ENCODE data around the gene CASK.

The CASK gene

GRCh38 chrX:41589634-41590270 is 333.6 kb downstream of the CASK start:
- H3K9me3 ChIP-seq (replicated peaks; ENCODE audit: low read length), result no peaks in the 10 kb centered on the region
- H3K27me3 ChIP-seq (ENCODE audit: control insufficient read depth, insufficient read depth, low read length), result peaks cover 3% of the 10 kb centered on the region
- peak overlapping the region; percentile 21 for H3K4me3 ChIP-seq (ENCODE audit: low read length)
- H3K9ac ChIP-seq (ENCODE audit: low read depth, low read length), result peak overlapping the region; percentile 55
- peaks cover 4% of the 10 kb centered on the region for H3K4me1 ChIP-seq (ENCODE audit: control insufficient read depth, insufficient read depth, low read length)
- H3K36me3 ChIP-seq (ENCODE audit: insufficient read depth, low read length), result no peaks in the 10 kb centered on the region
- peak overlapping the region; percentile 55 for H3K4me2 ChIP-seq (ENCODE audit: low read length)

- no peak overlapping the region for H3K4me3 ChIP-seq (ENCODE audit: low read length)
- H3K4me2 ChIP-seq (ENCODE audit: low read length), result no peak overlapping the region
- H3K9ac ChIP-seq (ENCODE audit: low read depth, low read length), result no peak overlapping the region
- H3K36me3 ChIP-seq (ENCODE audit: insufficient read depth, low read length), result no peaks in the 10 kb centered on the region
- H3K9me3 ChIP-seq (replicated peaks; ENCODE audit: low read length), result no peaks in the 10 kb centered on the region
- H3K4me1 ChIP-seq (ENCODE audit: control insufficient read depth, insufficient read depth, low read length), result peaks cover 4% of the 10 kb centered on the region
- no peaks in the 10 kb centered on the region for H3K27me3 ChIP-seq (ENCODE audit: control insufficient read depth, insufficient read depth, low read length)
Measured at GRCh38 chrX:41588271-41588670, 335.1 kb downstream of the CASK start.

GRCh38 chrX:41580423-41581064 is 342.8 kb downstream of the CASK start:
- H3K27me3 ChIP-seq (ENCODE audit: control insufficient read depth, insufficient read depth, low read length), result no peaks in the 10 kb centered on the region
- no peaks in the 10 kb centered on the region for H3K36me3 ChIP-seq (ENCODE audit: insufficient read depth, low read length)
- H3K4me2 ChIP-seq (ENCODE audit: low read length), result peak overlapping the region; percentile 24
- no peaks in the 10 kb centered on the region for H3K4me1 ChIP-seq (ENCODE audit: control insufficient read depth, insufficient read depth, low read length)
- H3K9ac ChIP-seq (ENCODE audit: low read depth, low read length), result no peak overlapping the region
- no peak overlapping the region for H3K4me3 ChIP-seq (ENCODE audit: low read length)
- no peaks in the 10 kb centered on the region for H3K9me3 ChIP-seq (replicated peaks; ENCODE audit: low read length)

GRCh38 chrX:41563876-41564275 is 359.5 kb downstream of the CASK start:
- H3K9ac ChIP-seq (ENCODE audit: low read depth, low read length), result no peak overlapping the region
- H3K4me1 ChIP-seq (ENCODE audit: control insufficient read depth, insufficient read depth, low read length), result peaks cover 16% of the 10 kb centered on the region
- no peak overlapping the region for H3K4me2 ChIP-seq (ENCODE audit: low read length)
- H3K27me3 ChIP-seq (ENCODE audit: control insufficient read depth, insufficient read depth, low read length), result no peaks in the 10 kb centered on the region
- no peaks in the 10 kb centered on the region for H3K36me3 ChIP-seq (ENCODE audit: insufficient read depth, low read length)
- H3K4me3 ChIP-seq (ENCODE audit: low read length), result no peak overlapping the region
- no peaks in the 10 kb centered on the region for H3K9me3 ChIP-seq (replicated peaks; ENCODE audit: low read length)

- no peaks in the 10 kb centered on the region for H3K9me3 ChIP-seq (replicated peaks; ENCODE audit: low read length)
- H3K27me3 ChIP-seq (ENCODE audit: control insufficient read depth, insufficient read depth, low read length), result no peaks in the 10 kb centered on the region
- H3K4me2 ChIP-seq (ENCODE audit: low read length), result peak overlapping the region; percentile 45
- H3K4me3 ChIP-seq (ENCODE audit: low read length), result no peak overlapping the region
- no peaks in the 10 kb centered on the region for H3K36me3 ChIP-seq (ENCODE audit: insufficient read depth, low read length)
- peaks cover 16% of the 10 kb centered on the region for H3K4me1 ChIP-seq (ENCODE audit: control insufficient read depth, insufficient read depth, low read length)
- H3K9ac ChIP-seq (ENCODE audit: low read depth, low read length), result no peak overlapping the region
Measured at GRCh38 chrX:41561045-41561444, 362.3 kb downstream of the CASK start.

GRCh38 chrX:41559235-41560052 is 363.9 kb downstream of the CASK start:
- Histone ChIP-seq H3K9me3 (replicated peaks; ENCODE audit: low read length) (no peaks in the 10 kb centered on the region), H3K4me2 (ENCODE audit: low read length) (no peak overlapping the region), H3K9ac (ENCODE audit: low read depth, low read length) (peak overlapping the region; percentile 20), H3K4me3 (ENCODE audit: low read length) (no peak overlapping the region), H3K4me1 (ENCODE audit: control insufficient read depth, insufficient read depth, low read length) (peaks cover 16% of the 10 kb centered on the region), H3K36me3 (ENCODE audit: insufficient read depth, low read length) (no peaks in the 10 kb centered on the region), H3K27me3 (ENCODE audit: control insufficient read depth, insufficient read depth, low read length) (no peaks in the 10 kb centered on the region)

GRCh38 chrX:41558531-41558930 is 364.8 kb downstream of the CASK start:
- no peaks in the 10 kb centered on the region for H3K9me3 ChIP-seq (replicated peaks; ENCODE audit: low read length)
- H3K4me3 ChIP-seq (ENCODE audit: low read length), result no peak overlapping the region
- no peak overlapping the region for H3K9ac ChIP-seq (ENCODE audit: low read depth, low read length)
- no peak overlapping the region for H3K4me2 ChIP-seq (ENCODE audit: low read length)
- H3K27me3 ChIP-seq (ENCODE audit: control insufficient read depth, insufficient read depth, low read length), result no peaks in the 10 kb centered on the region
- peaks cover 16% of the 10 kb centered on the region for H3K4me1 ChIP-seq (ENCODE audit: control insufficient read depth, insufficient read depth, low read length)
- no peaks in the 10 kb centered on the region for H3K36me3 ChIP-seq (ENCODE audit: insufficient read depth, low read length)

- Histone ChIP-seq H3K36me3 (ENCODE audit: insufficient read depth, low read length) (no peaks in the 10 kb centered on the region), H3K9me3 (replicated peaks; ENCODE audit: low read length) (no peaks in the 10 kb centered on the region), H3K4me3 (ENCODE audit: low read length) (no peak overlapping the region), H3K4me2 (ENCODE audit: low read length) (no peak overlapping the region), H3K27me3 (ENCODE audit: control insufficient read depth, insufficient read depth, low read length) (no peaks in the 10 kb centered on the region), H3K9ac (ENCODE audit: low read depth, low read length) (no peak overlapping the region), H3K4me1 (ENCODE audit: control insufficient read depth, insufficient read depth, low read length) (peaks cover 16% of the 10 kb centered on the region)
Measured at GRCh38 chrX:41556958-41557357, 366.4 kb downstream of the CASK start.

- Histone ChIP-seq H3K27me3 (ENCODE audit: control insufficient read depth, insufficient read depth, low read length) (no peaks in the 10 kb centered on the region), H3K4me1 (ENCODE audit: control insufficient read depth, insufficient read depth, low read length) (no peaks in the 10 kb centered on the region)
Measured at GRCh38 chrX:41553688-41554087, 369.7 kb downstream of the CASK start.

GRCh38 chrX:41548411-41548810 is 374.9 kb downstream of the CASK start:
- no peaks in the 10 kb centered on the region for H3K36me3 ChIP-seq (ENCODE audit: insufficient read depth, low read length)
- H3K9me3 ChIP-seq (replicated peaks; ENCODE audit: low read length), result no peaks in the 10 kb centered on the region
- no peaks in the 10 kb centered on the region for H3K27me3 ChIP-seq (ENCODE audit: control insufficient read depth, insufficient read depth, low read length)
- H3K4me3 ChIP-seq (ENCODE audit: low read length), result no peak overlapping the region
- H3K4me1 ChIP-seq (ENCODE audit: control insufficient read depth, insufficient read depth, low read length), result no peaks in the 10 kb centered on the region
- H3K4me2 ChIP-seq (ENCODE audit: low read length), result no peak overlapping the region
- H3K9ac ChIP-seq (ENCODE audit: low read depth, low read length), result no peak overlapping the region

More at GRCh38 chrX:41553688-41554087, 369.7 kb downstream of the CASK start:
- no peaks in the 10 kb centered on the region for H3K9me3 ChIP-seq (replicated peaks; ENCODE audit: low read length)
- H3K4me2 ChIP-seq (ENCODE audit: low read length), result no peak overlapping the region
- no peak overlapping the region for H3K4me3 ChIP-seq (ENCODE audit: low read length)
- no peak overlapping the region for H3K9ac ChIP-seq (ENCODE audit: low read depth, low read length)
- no peaks in the 10 kb centered on the region for H3K36me3 ChIP-seq (ENCODE audit: insufficient read depth, low read length)

- Histone ChIP-seq H3K4me2 (ENCODE audit: low read length) (no peak overlapping the region), H3K4me1 (ENCODE audit: control insufficient read depth, insufficient read depth, low read length) (peaks cover 9% of the 10 kb centered on the region), H3K27me3 (ENCODE audit: control insufficient read depth, insufficient read depth, low read length) (no peaks in the 10 kb centered on the region), H3K9ac (ENCODE audit: low read depth, low read length) (no peak overlapping the region), H3K36me3 (ENCODE audit: insufficient read depth, low read length) (no peaks in the 10 kb centered on the region), H3K9me3 (replicated peaks; ENCODE audit: low read length) (no peaks in the 10 kb centered on the region), H3K4me3 (ENCODE audit: low read length) (no peak overlapping the region)
Measured at GRCh38 chrX:41543668-41544067, 379.7 kb downstream of the CASK start.
